GM21825 (cell line): ENCODE measurements around the gene SLCO1B1.
"Not testable (repeated sequence)": the region's sequence is repeated elsewhere in the genome, so short reads cannot be mapped to it uniquely, and the experiment has no call there.

Source experiments
- ATAC-seq: cut with Tn5 transposase; IDR thresholded peaks from one replicate; pipeline ENCODE4 v1.9.1; 2021; ENCODE audit warnings: mild to moderate bottlenecking, moderate library complexity; ENCODE audit not compliant: unreplicated experiment

Gene SLCO1B1, protein sequence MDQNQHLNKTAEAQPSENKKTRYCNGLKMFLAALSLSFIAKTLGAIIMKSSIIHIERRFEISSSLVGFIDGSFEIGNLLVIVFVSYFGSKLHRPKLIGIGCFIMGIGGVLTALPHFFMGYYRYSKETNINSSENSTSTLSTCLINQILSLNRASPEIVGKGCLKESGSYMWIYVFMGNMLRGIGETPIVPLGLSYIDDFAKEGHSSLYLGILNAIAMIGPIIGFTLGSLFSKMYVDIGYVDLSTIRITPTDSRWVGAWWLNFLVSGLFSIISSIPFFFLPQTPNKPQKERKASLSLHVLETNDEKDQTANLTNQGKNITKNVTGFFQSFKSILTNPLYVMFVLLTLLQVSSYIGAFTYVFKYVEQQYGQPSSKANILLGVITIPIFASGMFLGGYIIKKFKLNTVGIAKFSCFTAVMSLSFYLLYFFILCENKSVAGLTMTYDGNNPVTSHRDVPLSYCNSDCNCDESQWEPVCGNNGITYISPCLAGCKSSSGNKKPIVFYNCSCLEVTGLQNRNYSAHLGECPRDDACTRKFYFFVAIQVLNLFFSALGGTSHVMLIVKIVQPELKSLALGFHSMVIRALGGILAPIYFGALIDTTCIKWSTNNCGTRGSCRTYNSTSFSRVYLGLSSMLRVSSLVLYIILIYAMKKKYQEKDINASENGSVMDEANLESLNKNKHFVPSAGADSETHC

DNA sequence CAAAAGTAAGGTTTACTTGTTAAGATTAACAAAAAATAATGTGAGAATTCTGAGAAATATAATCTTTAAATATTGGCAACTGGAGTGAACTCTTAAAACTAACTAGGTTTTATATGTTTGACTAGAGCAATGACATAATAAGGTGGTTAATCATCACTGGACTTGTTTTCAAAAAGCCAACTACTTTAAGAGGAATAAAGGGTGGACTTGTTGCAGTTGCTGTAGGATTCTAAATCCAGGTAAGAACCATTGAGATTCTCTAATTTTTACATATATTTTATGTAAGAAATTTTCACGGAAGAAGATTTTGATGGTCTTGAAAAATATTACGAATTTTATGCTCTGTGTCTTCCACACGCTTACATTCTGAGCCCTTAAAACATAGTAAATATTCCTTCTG is at the start of gene SLCO1B1:
TSS of gene SLCO1B1 (plus strand) at position 197 of the 400 bp plus-strand sequence. CDS start 10,381 bp downstream, outside the sequence.
- no peak for ATAC-seq

DNA sequence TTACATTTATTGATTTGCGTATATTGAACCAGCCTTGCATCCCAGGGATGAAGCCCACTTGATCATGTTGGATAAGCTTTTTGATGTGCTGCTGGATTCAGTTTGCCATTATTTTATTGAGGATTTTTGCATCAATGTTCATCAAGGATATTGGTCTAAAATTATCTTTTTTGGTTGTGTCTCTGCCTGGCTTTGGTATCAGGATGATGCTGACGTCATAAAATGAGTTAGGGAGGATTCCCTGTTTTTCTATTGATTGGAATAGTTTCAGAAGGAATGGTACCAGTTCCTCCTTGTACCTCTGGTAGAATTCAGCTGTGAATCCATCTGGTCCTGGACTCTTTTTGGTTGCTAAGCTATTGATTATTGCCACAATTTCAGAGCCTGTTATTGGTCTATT is 46.2 kb upstream of the SLCO1B1 start:
- not testable (repeated sequence) for ATAC-seq

DNA sequence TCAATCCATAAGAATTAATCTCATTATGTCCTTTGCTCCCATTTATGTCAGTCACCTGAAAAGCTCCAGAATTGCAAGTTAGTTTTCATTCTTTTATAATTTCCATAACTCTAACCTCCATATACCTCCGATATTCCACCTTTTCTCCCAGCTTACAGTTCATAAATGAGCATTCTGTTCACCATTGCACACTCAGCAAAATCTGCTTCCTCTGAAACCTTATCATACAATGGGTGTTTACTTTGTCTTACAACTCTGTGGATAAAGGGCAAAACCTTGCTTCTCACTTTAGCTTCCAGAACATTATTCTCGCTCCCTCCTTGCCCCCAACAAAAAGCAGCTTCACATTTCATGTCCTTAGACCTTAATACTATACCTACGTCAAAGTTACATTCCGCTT is 19.3 kb upstream of the SLCO1B1 start:
- ATAC-seq = no peak

DNA sequence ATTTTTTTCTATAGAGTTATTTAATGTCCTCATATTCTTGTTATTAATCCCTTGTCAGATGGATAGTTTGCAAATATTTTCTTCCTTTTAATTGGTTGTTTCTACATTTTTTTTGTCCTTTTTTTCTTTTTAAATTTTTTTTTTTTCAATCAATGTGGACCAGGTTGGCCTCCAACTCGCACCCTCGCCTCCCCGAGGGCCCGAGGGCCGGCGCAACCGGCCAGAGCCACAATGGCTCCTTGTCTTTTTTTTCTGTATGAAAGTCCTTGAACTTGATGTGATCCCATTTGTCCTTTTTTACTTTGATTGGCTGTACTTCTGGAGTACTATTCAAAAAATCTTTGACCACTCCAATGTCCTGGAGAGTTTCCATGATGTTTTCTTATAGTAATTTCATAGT is 17.7 kb upstream of the SLCO1B1 start:
- ATAC-seq = no peak

DNA sequence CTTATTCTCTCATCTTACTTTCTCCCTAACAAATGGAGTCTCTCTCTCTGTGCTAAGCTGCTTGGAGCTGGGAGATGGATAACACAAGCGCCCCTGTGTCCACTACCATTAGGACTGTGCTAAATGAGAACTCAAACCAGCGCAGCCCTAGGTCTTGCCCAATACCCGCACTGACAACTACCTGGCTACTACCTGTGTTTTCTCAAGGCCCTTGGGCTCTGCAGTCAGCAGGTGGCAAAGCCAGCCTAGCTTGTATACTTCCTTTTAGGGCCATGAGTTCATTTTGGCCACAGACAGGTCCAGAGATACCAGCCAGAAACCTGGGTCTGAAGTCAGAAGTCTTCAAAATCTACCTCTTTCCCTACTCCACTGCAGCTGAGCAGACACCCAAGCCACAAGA is 13.0 kb upstream of the SLCO1B1 start:
- no peak for ATAC-seq

DNA sequence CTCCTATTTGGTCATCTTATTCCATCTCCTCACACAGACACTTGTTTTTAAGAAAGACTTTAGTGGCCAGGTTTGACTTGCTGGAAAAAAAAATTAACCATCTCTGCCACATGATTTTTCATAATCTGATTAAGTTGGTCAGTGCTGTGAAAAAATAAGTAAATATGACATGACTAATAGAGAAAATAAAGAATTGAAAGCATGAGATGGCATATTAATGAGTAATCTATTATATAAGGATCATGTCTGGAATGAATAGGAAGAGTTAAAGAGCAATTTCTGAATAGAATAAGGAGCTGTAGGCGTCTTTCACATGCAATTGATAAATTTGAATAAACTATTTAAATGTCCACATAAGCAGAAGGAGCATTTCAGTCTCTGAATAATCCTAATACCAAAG is 12.2 kb upstream of the SLCO1B1 start:
- ATAC-seq = no peak

DNA sequence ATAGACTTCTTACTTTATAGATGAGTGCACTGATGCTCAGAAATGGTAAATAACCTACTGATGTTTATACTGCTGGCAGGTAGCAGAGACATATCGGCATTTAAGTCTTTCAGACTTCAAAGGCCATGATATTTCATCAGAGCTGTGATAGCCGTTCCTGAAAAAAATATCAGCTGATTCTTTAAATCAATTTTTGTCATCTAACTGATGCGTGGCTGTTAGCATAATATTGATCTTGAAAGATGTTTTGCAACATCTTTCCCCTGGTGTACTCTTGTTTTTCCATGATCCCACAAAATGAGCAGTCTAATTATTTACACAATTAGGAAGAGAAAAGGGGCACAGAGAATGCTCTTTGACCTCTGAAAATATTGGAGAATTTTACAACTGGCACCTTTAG is 1.6 kb upstream of the SLCO1B1 start:
- ATAC-seq = no peak

DNA sequence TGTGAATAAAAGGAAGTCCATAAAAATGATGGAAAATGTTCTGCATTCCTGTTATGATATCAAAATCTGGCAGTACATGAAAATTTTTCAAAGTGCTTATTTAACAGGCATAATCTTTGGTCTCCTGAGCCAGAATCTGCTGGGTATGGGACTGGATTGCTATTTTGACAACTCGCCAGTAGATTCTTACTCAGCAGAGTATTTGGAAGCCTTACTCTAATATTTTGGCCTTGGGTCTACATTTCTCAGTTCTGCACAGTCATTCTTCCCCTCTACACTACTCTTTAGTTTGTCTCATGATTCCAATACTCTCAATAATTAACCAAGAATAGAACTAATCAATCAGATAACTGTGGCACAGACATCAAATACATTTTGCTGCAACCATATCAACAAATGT is 1.1 kb upstream of the SLCO1B1 start:
- ATAC-seq = no peak

DNA sequence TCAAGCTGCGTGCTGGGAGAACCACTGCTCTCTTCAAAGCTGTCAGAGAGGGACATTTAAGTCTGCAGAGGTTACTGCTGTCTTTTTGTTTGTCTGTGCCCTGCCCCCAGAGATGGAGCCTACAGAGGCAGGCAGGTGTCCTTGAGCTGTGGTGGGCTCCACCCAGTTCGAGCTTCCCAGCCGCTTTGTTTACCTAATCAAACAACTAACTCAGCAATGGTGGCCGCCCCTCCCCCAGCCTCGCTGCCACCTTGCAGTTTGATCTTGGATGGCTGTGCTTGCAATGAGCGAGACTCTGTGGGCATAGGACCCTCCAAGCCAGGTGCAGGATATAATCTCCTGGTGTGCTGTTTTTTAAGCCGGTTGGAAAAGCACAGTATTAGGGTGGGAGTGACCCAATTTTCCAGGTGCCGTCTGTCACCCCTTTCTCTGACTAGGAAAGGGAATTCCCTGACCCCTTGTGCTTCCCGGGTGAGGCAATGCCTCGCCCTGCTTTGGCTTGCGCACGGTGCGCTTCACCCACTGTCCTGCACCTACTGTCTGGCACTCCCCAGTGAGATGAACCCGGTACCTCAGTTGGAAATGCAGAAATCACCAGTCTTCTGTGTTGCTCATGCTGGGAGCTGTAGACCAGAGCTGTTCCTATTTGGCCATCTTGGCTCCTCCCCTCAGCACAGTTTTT is 6.5 kb downstream of the SLCO1B1 start:
- ATAC-seq = not testable (repeated sequence)

DNA sequence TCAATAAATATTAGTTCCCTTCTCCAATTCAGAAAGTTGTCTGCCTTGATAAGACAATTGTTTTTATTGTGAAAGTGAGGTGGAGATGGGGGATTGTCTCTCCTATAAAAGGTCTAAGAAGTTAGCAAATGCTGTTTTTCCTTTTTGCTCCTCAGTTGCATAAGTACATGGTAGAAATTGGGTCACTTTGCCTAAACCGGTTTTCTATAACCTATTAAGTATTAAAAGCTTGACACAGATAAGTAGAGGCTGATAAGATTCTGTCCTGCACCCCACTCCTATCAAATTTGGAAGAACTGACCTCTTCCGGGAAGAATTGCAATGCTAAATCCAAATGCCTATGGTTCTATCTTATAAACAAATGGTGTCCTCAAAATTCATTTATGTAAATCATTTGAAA is 7.0 kb downstream of the SLCO1B1 start:
- ATAC-seq = no peak

DNA sequence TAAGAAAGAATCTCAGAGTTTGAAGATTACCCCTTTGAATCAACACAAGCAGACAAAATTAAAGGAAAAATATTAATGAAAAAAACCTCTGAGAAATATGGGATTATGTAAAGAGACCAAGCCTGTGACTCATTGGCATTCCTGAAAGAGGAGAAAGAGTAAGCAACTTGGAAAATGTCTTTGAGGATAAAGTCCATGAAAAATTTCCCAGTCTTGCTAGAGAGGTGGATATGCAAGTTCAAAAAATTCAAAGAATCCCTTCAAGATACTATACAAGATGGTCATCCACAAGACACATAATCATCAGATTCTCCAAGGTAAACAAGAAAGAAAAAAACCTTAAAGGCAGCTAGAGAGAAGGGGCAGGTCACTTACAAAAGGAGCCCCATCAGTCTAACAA is 13.3 kb downstream of the SLCO1B1 start:
- no peak for ATAC-seq

DNA sequence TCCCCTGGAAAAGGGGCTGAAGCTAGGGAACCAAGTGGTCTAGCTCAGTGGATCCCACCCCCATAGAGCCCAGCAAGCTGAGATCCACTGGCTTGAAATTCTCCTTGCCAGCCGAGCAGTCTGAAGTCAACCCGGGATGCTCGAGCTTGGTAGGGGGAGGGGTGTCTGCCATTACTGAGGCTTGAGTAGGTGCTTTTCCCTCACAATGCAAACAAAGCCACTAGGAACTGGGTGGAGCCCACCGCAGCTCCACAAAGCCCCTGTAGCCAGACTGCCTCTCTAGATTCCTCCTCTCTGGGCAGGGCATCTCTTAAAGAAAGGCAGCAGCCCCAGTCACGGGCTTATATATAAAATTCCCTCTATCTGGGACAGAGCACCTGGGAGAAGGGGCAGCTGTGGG is 18.9 kb downstream of the SLCO1B1 start:
- ATAC-seq = not testable (repeated sequence)

DNA sequence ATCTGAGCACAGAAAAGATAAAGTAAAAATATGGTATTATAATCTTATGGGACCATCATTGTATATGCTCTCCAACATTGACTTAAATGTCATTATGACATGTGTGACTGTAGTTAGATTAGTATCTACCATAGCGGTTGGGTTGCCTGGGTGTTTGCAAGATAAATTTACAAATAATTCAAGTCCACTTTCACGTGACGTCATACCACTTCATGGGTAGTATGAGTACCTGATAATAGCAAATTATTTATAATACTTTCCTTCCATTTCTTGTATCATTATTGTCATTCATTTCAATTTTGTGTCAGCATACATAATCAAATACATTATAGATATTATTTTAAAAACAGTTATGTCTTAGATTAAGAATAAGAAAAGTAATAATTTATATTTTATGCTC is 20.2 kb downstream of the SLCO1B1 start:
- ATAC-seq = no peak

DNA sequence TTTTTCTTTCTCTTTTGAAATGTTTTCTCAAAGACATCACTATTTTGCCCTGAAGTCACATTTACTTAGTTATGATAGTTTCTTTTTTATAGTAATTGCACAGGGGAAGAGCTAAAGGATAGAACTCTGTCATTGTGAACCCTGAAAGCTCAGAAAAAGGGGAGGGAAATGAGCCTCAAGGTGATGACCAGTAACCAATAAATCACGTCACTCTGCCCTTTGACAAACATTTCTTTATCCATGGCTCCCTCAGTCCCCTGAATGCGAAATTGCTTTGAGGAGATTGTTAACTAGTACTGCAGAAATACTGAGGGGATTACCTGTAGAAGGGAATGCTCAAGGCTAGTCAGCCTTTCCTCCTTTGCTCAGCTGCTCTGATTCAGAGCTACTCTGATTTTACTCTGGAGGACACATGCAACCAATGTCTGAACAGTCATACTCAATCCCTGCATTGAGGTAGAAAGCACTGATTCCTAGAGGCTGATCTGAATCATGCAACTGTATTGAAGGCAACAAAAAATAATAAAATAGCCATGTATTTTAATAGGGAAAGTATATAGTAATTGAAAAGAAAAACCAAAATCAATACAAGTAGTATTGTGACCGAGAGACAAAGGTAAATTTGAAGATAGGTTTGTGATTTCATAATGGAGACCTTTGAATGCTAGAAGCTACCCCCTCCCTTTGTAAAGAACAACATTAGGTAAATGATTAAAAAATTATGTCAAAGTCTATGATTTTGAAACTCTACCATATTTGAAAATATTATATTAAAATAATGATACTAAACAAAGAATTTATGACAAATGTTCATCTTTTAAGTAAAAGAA is 24.7 kb downstream of the SLCO1B1 start:
- no peak for ATAC-seq

DNA sequence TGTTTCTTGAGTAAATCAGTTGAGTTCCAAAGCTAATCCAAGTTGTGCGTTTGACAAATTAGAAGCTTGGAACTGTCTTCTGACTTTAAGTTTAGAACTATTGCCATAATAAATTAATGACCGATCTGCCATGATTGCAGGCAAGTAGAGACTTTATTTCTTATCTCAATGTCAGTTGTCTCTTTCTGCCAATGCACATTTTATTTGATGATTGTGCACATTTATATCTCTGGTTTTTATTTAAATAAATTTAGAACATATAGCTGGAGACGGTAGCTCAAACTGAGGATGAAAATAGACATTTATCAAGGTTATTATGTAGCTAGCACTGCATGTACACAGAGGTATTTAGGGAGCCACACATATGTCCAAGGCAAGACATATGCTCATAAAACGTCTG is 34.1 kb downstream of the SLCO1B1 start:
- no peak for ATAC-seq

DNA sequence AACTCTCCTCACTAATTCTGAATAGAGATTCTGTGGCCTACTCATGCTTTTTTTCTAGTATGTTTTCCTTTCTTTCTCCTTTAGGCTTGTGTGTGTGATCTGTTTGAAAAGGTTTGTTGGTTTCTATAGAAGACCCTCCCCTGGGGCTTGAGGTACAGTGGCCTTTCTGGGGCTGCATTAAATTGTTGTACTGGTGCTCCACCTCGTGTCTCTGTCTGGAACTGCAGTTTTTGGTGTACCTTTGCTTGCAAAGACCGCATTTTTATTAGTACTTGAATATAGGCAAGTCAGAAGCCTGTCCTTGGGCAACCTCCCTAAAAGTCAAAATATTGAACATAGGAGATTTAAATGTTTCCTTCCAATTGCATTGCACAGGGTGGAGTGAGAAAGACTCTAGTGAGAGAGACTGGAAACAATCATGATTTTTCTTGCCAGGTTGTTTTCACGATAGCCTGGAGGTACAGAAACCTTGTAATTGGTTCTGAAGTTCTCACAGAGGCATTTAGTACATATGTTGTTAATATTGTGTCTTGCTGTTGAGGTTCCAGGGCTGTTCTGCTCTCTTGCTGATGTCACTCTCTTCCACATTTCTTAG is 39.0 kb downstream of the SLCO1B1 start:
- peak; percentile 70 for ATAC-seq

DNA sequence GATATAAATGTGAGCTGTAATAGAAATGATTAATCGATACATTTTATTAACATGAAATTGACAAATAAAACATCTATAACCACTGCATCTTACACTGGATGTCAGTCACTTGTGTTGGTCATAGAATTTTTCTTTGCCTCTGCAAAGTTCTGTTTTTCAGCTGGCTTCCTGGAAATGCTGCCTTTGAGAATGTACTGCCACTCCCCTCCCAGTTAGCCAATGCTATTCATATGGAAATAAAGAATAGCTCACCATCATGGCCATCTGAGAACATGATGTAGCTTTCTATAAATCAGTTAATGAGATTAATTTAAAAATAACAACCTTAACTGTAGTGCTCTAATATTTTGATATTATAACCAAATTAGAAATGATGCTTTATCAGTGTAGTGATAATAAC is 41.1 kb downstream of the SLCO1B1 start:
- ATAC-seq = no peak

DNA sequence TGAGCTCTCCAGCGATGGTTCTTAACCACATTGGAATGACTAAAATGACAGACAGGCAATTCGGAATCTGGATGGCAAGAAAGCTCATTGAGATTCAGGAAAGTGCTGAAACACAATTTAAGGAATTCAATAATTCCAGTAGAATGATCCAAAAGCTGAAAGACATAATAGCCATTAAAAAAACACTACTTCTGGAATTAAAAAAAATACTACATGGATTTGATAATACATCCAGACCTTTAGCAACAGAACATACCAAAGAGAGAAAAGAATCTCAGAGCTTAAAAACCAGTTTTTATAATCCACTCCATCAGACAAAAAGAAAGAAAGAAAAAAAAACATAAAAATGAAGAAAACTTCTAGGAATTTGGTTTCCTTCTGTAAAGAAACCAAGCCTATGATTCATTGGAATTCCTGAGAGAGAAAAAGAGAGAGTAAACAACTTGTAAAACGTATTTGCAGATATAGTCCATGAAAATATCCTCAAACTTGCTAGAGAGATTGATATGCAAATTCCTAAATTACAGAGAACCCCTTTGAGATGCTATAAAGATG is 52.8 kb downstream of the SLCO1B1 start:
- ATAC-seq = no peak

DNA sequence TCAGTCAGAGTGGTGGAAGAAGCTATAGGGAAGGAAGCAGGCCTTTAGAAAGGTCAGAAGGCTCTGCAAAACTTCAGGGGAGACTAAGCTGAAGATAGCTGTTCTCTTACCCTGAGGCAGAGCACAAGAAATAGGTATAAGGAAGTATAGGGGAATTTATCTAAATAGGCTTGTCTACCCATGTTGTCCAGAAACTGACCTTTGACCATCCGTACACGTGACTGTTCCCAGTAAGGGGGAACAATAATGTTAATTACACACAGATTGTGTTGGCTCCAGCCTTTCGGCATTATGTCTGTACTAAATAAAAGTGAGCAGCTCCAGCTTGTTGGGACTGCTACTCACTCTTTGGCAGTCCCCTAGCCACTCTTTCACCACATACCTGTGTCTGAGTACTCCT is 59.0 kb downstream of the SLCO1B1 start:
- ATAC-seq = no peak

DNA sequence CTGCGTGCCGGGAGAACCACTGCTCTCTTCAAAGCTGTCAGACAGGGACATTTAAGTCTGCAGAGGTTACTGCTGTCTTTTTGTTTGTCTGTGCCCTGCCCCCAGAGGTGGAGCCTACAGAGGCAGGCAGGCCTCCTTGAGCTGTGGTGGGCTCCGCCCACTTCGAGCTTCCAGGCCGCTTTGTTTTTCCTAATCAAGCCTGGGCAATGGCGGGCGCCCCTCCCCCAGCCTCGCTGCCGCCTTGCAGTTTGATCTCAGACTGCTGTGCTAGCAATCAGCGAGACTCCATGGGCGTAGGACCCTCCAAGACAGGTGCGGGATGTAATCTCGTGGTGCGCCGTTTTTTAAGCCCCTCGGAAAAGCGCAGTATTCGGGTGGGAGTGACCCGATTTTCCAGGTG is 83.4 kb downstream of the SLCO1B1 start:
- not testable (repeated sequence) for ATAC-seq
